Stimulated activated CD4-positive, alpha-beta T cell treated with anti-CD3 and anti-CD28 coated beads, Interleukin-12 subunit alpha, Interleukin-12 subunit beta, amount 100 ng/mL, for 4 hours (primary cell): ENCODE results near the gene OPTC.

Experiments used
- DNase-seq: peaks from one replicate; pipeline ENCODE4 v3.0.0-alpha.2; 2020

The OPTC gene

DNA sequence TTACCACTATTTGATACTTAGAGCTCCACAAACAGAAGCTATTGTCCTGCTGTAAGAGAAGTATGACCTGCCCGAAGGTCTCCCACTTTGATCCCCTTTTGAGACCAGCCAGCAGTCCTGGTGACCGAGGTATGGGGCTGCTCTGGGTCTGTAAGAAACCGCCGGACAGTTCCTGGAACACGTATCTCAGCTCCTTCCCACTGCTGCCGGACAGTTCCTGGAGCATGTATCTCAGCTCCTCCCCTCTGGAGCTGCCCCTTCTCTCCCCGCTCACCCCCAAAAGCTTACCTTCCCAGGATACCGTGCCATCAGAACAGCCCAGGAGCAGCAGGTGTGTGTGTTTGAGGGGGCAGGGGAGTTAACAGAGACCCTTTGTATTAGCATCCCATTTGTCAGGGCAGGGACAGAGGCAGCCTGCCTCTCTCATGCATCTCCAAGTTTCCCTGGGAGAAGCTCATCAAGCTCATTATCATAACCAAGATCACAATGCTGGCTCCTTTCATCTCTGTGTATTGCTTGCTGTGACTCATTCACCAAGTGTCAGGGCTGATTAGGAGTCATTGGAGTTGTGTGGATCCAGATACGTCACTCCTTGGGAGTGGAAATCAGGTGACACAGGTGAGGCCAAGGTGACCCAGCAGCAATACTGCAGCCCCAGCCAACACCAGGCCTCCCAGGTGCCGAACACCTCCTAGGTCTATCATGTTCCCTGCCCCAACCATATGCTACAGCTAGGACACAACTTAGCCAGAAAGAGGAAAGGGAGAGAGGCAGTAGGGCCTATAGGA lies 25.3 kb downstream of the OPTC start:
- DNase-seq = no peak

- DNase-seq = no peak
Measured at GRCh38 chr1:203519896-203520295, 25.9 kb downstream of the OPTC start.

GRCh38 chr1:203520315-203520714 lies 26.4 kb downstream of the OPTC start:
- DNase-seq = no peak

DNA sequence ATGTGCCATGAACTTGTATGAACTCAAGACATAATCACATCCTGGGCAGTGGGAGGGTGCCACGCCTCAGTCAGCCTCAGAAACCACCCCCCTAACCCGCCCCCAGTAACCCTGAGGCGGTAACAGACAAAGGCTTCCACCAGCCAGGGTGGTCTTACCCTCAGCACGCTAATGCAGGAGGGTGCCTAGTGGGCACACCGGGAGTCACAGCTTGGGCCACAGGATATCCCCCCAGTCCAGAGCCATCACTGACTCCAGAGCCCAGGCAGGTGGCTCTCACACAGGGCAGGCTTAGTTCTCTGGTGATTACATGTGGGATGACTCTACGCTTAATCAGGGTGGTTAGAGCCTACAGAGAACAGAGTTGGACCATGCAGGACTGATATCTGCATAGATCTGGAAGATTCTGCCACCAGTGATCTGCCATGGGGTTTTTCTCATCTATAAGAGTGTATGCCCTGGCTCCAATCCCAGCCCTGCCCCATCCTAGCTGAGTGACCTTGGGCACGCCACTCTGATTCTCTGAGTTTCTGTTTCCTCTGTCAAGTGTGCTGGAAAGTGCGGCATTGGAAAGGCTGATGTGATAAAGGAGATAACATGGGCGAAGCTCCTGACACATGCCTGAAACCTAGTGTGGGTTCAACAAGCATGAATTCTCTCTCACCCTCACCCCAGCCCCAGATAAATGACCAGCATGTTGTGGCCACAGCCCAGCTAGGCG lies 27.3 kb downstream of the OPTC start:
- DNase-seq = no peak

DNA sequence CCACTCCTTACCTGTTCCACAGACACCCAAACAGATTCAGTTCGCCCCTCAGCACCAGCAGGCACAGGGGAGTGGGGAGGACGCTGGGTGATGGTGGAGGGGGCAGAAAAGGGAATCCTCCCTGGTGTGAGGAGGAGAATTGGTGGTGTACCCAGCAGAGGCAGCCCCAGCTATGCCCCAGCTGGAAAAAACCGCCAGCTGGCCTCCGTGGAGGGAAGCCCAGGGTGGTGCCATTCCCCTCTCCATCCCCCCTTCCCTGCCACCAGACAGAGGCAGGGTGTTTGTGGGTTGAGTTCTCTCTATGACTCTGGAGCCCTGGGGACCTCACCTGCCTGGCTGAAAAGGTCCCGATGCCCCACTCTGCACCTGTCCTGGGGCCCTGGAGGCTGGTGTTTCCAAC lies 27.9 kb downstream of the OPTC start:
- DNase-seq = no peak

DNA sequence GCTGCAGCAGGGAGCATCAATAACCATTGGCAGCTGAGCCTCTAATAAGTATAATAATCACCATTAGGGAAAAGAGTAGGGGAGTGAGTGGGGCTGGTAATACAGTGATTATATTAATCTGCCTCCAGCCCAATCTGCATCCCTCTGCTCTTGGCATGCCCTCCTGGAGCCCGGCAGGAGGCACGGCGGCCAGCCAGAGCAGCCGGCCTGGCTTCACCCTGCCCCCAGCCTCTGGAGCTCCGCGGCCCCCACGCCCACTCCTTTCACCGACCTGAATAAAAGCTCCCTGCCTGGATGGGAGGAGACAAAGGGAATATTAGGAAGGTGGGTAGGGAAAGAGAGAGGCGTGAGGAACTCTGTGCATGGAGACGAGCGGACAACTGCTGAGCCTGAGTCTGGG lies 28.3 kb downstream of the OPTC start:
- no peak for DNase-seq

DNA sequence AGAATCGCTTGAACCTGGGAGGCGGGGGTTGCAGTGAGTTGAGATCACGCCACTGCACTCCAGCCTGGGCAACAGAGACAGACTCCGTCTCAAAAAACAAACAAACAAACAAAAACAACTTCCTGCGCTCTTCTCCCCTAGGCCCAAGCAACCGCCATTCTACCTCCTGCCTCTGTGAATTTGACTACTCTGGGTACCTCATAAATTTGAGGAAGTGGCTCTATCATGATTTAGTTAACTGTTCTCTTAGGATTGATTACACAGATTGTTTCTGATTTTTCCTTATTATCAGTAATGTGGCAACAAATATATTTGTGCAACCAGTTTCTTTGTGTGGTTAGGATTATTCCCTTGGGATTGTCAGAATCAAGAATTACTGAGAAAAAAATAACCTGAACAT lies 29.7 kb downstream of the OPTC start:
- DNase-seq = no peak

- no peak for DNase-seq
Measured at GRCh38 chr1:203524152-203524551, 30.2 kb downstream of the OPTC start.

DNA sequence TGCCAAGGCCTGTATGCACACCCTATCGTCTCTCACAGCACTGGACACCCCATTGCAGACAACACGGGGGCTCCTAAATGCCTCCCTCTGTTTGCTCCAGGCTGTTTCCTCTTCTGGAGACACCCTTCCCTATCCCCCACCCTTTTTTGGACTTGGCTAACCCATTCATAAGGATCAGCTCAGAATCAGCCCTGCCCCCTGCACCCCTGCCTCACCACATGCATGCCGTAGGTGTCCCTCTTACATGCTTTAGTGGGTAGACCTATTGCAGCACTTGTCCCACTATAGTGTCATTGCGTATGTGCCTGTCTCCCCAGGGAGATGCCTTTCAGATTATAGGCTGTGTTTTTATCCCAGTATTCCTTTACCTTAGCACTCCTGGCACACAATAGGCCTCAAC lies 30.9 kb downstream of the OPTC start:
- DNase-seq = no peak

DNA sequence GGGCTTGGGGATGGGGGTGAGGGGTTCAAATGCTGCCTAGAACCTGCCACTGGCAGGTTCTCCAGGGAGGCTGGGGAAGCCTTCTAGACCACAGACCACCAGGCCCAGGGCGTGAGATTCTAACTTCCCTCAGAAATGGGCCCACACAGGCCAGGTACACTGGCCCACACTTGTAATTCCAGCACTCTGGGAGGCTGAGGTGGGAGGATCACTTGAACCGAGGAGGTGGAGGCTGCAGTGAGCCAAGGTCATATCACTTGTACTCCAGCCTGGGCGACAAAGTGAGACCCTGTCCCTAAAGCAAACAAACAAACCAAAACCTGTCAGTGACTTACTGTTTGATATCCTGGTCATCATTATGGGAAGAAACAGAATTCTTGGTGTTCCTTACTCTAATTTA lies 31.7 kb downstream of the OPTC start:
- DNase-seq = no peak

GRCh38 chr1:203526130-203526529 lies 32.2 kb downstream of the OPTC start:
- no peak for DNase-seq

GRCh38 chr1:203526572-203526971 lies 32.6 kb downstream of the OPTC start:
- DNase-seq = no peak

DNA sequence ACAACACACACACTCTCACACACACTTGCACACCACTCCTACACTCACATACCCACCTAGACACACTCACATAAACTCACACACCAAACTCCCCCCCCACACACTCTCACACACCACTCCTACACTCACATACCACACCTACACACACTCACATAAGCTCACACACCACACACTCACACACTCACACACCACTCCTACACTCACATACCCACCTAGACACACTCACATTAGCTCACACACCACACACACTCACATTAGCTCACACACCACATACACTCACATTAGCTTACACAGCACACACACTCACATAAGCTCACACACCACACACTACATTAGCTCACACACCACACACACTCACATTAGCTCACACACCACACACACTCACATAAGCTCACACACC lies 33.1 kb downstream of the OPTC start:
- DNase-seq = no peak

- no peak for DNase-seq
Measured at GRCh38 chr1:203528063-203528462, 34.1 kb downstream of the OPTC start.

DNA sequence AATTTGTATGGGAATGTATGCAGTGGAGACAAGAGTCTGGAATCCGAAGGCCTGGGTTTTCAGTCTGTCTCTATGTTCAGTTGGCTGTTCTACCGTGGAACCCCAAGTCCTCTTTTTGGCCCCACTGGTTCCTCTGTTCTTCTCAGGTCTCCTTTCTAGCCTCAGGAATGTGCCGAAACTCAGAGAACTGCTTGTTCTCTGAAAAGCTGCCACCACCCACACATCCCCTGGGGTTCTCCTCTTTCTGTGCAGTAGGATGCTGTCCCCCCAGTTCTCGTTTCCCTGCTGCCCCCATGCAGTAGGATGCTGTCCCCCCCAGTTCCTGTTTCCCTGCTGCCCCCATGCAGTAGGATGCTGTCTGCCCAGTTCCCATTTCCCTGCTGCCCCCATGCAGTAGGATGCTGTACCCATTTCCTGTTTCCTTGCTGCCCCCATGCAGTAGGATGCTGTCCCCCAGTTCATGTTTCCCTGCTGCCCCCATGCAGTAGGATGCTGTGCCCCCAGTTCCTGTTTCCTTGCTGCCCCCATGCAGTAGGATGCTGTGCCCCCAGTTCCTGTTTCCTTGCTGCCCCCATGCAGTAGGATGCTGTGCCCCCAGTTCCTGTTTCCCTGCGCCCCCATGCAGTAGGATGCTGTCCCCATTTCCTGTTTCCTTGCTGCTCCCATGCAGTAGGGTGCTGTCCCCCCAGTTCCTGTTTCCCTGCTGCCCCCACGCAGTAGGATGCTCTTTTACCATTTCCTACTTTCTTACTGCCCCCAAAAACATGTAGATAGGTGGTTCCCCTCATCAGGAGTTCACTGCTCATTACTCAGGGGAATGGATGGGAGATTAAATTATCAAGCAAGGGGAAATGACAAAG lies 35.3 kb downstream of the OPTC start:
- DNase-seq = no peak

DNA sequence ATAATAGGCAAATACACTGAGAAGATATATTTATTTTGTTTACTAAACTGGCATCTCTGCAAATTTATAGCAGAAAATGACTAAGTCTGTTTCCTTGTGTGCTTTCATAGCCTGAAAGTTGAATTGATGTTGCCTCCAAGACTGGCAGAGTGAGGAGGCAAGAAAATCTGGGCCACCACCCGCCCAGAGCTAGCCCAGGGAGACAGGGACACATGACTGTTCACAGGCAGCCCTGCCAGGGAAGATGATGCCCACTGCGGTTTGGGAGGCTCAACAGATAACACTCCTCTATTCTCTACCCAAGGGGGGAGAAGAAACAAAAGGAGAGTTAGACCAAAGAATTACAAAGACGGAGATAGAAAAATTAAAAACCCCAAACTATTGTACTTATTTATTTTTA lies 37.1 kb downstream of the OPTC start:
- no peak for DNase-seq

DNA sequence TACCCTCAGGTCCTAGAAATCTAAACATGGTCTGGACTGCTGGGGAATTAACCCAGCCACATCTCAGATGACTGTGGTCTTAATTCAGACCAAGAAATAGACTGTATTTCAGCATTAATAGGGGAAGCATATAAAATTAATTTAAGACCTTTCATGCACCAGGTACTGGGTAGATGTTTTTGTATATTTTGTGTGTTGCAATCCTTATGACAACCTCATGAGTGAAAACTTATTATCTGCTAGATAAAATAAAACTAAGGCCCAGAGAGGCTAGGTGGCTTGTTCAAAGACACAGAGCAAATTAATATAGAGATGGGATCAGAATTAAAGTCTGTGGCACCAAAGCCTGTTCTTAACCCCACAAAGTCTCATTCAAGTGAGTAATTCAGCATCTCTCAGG lies 40.1 kb downstream of the OPTC start:
- DNase-seq = no peak

DNA sequence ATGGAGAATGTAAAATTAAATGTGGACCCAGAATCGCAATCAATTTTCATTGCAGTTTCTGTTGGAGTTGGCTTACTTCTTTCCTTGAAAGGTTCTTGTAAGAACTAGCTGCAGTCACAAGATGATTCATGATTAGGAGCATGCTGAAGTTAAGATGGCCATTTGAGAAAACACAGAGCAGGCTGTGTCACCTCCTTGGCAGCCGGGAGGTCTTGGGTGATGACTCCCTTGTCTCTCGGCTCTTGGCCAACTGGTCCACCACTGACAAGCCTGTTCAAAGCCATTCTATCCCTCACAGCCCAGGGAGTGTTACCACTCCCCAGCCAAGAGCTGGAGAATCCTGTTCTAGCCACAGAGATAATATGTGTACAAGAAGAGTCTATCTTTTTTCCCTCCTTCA lies 40.6 kb downstream of the OPTC start:
- no peak for DNase-seq

- no peak for DNase-seq
Measured at GRCh38 chr1:203536575-203536974, 42.6 kb downstream of the OPTC start.

DNA sequence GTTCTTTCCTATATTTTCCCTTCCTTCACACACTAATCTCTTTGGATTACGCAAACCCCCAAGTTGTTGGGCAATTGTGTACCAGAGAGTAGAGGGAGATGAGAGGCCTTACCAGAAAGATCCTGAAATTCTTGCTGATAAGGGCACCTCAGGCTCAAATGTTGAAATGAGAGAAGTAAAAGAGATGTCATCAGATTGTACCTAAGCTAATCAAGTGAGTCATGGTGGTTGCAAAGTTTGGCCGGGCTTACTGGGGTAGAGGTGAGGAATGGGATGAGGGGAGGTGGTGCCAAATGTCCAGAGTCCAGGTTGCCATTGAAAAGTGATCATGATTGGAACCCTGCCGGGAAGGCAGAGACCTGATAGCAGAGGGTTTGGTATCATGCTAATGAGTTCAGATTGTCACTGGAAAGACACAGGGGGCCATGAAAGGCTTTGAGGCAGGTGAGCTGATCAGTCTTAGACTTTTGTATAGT lies 43.1 kb downstream of the OPTC start:
- no peak for DNase-seq

DNA sequence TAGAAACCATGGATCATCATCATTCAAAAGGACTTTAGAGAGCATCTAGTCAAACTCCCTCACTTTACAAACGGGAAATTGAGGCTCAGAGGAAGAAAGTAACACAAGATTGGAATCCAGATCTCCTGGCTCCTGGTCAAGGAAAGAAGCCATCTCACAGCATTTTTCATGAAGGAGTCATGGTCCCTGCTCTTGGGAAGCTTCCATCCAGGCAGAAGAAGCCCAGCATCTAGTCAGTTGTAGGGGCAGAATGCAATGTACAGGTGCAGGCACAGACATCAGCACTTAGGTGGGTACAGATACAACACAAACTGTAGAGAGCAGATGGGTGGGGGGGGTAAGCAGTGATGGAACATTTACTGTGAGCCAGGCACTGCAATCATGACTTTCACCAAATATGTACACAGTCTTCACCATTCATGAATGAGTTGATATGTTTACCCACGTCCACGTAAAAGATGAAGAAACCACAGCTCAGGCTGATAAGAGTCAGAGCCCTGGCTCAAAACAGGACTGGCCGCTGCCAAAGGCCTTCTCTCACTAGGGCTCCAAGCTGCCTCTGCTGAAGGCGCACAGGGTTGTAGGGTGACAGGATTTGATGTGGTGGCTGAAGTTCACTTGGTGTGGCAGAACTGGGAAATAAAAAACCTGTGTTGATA lies 44.0 kb downstream of the OPTC start:
- no peak for DNase-seq

DNA sequence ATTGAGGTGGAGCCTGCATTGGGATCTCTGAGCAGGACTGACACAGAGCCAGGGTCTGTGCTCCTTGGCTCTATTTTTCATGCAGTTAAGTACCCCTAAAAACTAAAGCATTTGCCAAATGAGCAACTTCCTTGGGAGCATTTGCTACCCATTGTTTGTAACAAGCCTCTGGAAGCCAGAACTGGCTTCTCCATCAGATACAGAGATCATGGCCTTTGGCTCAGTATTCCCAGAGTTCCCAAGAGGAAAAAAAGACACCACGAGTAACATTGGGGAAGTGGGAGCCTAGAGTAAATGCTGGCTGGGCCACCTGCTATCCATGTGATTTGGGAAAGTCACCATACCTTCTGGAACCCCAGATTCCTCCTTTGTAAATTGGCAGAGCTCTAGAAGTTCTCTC lies 44.8 kb downstream of the OPTC start:
- no peak for DNase-seq
